Measurements from ENCODE around the gene TULP4. TPM values are rescaled to one million over a fixed set of nuclear protein-coding genes. Genes with fewer than 3 reads are reported as not detected.
"Not testable (repeated sequence)": the region's sequence is repeated elsewhere in the genome, so short reads cannot be mapped to it uniquely, and the experiment has no call there.

Gene TULP4
- total and polyA plus RNA-seq, 8 donors: 18.6 to 86.8 (median 21.7) TPM

GRCh38 chr6:158521759-158522158 is 209.5 kb downstream of the TULP4 start:
- DNase-seq (no peak), ATAC-seq (peak; percentile 79)
- Histone ChIP-seq H3K27me3 (peaks cover 2 to 46% of the 10 kb centered on the region in 2 donors), H3K27ac (no peak overlapping the region), H3K4me1 (peaks cover 6 to 8% of the 10 kb centered on the region in 2 donors), H3K4me3 (no peak overlapping the region), H3K36me3 (no peaks in the 10 kb centered on the region), H3K9me3 (peaks cover 0 to under 1% of the 10 kb centered on the region in 2 donors)
- no peak for TF ChIP-seq CTCF (IDR thresholded peaks at IDR 0.05)
- intact Hi-C loops (cut with DNase I): no loop called here

- no peak overlapping the region for H3K27ac ChIP-seq
- intact Hi-C loops (cut with DNase I): no loop called here
- TF ChIP-seq CTCF (IDR thresholded peaks at IDR 0.05): no peak
- H3K4me1 ChIP-seq: peaks cover 6 to 8% of the 10 kb centered on the region in 2 donors
- H3K4me3 ChIP-seq: no peak overlapping the region
- H3K36me3 ChIP-seq: no peaks in the 10 kb centered on the region
- peaks cover 0 to 6% of the 10 kb centered on the region in 2 donors for H3K9me3 ChIP-seq
- peaks cover 0 to 38% of the 10 kb centered on the region in 2 donors for H3K27me3 ChIP-seq
- ATAC-seq: no peak
- no peak for DNase-seq
Observed at GRCh38 chr6:158522616-158523015, 210.4 kb downstream of the TULP4 start.

- peaks cover 0 to 21% of the 10 kb centered on the region in 2 donors for H3K27me3 ChIP-seq
- no peak overlapping the region for H3K27ac ChIP-seq
- H3K9me3 ChIP-seq: peaks cover 0 to 14% of the 10 kb centered on the region in 2 donors
- H3K36me3 ChIP-seq: no peaks in the 10 kb centered on the region
- no peak for ATAC-seq
- DNase-seq: no peak
- H3K4me3 ChIP-seq: no peak overlapping the region
- TF ChIP-seq CTCF (IDR thresholded peaks at IDR 0.05): no peak
- intact Hi-C loops (cut with DNase I): no loop called here
- H3K4me1 ChIP-seq: no peaks in the 10 kb centered on the region
Observed at GRCh38 chr6:158524311-158524710, 212.0 kb downstream of the TULP4 start.

GRCh38 chr6:158527858-158528257 is 215.6 kb downstream of the TULP4 start:
- H3K36me3 ChIP-seq; H3K27ac ChIP-seq; intact Hi-C loops (cut with DNase I); DNase-seq; H3K4me3 ChIP-seq; H3K4me1 ChIP-seq; H3K27me3 ChIP-seq; ATAC-seq: not testable (repeated sequence)
- peaks cover 0 to 14% of the 10 kb centered on the region in 2 donors for H3K9me3 ChIP-seq

DNA sequence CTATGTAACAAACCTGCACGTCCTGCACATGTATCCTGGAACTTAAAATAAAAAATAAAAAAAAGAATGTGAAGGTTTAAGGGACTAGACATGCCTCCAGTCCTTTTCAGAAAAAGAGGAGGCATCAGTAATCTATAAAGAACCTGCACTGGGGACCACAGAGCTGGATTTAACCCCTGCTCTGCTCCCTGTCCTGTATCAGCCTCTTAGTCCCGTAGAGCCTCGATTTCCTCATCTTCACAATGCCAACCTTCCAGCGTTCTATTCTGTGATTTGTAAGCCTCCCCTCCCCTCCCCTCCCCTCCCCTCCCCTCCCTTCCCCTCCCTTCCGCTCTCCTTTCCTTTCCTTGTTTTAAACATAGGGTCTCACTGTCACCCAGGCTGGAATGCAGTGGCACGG is 216.6 kb downstream of the TULP4 start:
- no peak for ATAC-seq
- H3K27me3 ChIP-seq: peaks cover 0 to 12% of the 10 kb centered on the region in 2 donors
- no peak overlapping the region for H3K4me3 ChIP-seq
- H3K4me1 ChIP-seq: no peaks in the 10 kb centered on the region
- DNase-seq: no peak
- no peak for TF ChIP-seq CTCF (IDR thresholded peaks at IDR 0.05)
- intact Hi-C loops (cut with DNase I): no loop called here
- no peaks in the 10 kb centered on the region for H3K36me3 ChIP-seq
- H3K9me3 ChIP-seq: peaks cover 0 to 14% of the 10 kb centered on the region in 2 donors
- H3K27ac ChIP-seq: no peak overlapping the region

DNA sequence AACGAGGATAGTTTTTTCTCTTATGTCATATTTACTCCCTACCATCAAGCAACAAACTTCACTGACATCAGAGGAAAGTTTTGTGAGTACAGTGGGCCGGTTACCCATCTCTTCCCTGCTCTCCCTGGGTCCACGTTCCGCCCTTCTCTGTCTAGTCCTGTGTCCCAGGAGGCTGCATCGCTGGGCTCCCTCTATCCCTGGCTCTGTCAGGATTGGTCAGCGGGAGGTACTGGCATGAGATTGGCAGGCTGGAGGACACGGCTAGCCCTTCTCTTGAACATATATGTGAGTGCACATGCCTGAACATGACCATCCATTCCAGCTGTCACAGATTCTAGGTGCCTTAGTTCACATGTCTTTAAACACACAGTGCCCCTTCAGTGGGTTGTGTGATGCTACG is 217.4 kb downstream of the TULP4 start:
- H3K27ac ChIP-seq: no peak overlapping the region
- no peaks in the 10 kb centered on the region for H3K36me3 ChIP-seq
- H3K27me3 ChIP-seq: peaks cover 0 to 9% of the 10 kb centered on the region in 2 donors
- H3K4me1 ChIP-seq: no peaks in the 10 kb centered on the region
- H3K9me3 ChIP-seq: peaks cover 0 to 14% of the 10 kb centered on the region in 2 donors
- intact Hi-C loops (cut with DNase I): no loop called here
- H3K4me3 ChIP-seq: no peak overlapping the region
- no peak for TF ChIP-seq CTCF (IDR thresholded peaks at IDR 0.05)
- no peak for DNase-seq
- ATAC-seq: no peak
